Nephron (organoid): ENCODE results near the gene KCNE4.

Experiments
- H3K27ac Mint-ChIP-seq, 3 experiments: 2 replicates each; pipeline ENCODE4 v1.8.0; 2020; ENCODE audit warnings: mixed read lengths in 3 of 3, mild to moderate bottlenecking in 2 of 3, moderate library complexity in 1 of 3
- H3K27me3 Mint-ChIP-seq: 2 replicates; pipeline ENCODE4 v1.8.0; 2021; ENCODE audit warnings: low read depth, mild to moderate bottlenecking, moderate library complexity, mixed read lengths
- H3K36me3 Mint-ChIP-seq: 2 replicates; pipeline ENCODE4 v1.8.0; 2020; ENCODE audit warnings: low read depth, mixed read lengths
- H3K4me1 Mint-ChIP-seq: 2 replicates; pipeline ENCODE4 v1.8.0; 2020; ENCODE audit warnings: mixed read lengths
- H3K4me3 Mint-ChIP-seq, 3 experiments: 2 replicates each; pipeline ENCODE4 v1.8.0; 2020; ENCODE audit warnings: mild to moderate bottlenecking in 3 of 3, mixed read lengths in 3 of 3, moderate library complexity in 2 of 3
- H3K9me3 Mint-ChIP-seq: 2 replicates; pipeline ENCODE4 v1.8.0; 2020; ENCODE audit warnings: mixed read lengths
- TF ChIP-seq, protein P1 (sequence below), 3 experiments: fragments of 200-600 bp; sonication (generic); IDR thresholded peaks; one replicate each; pipeline ENCODE4 v1.5.0; 2021; ENCODE audit warnings: antibody characterized with exemption in 3 of 3; ENCODE audit not compliant: unreplicated experiment in 3 of 3

KCNE4 gene

DNA sequence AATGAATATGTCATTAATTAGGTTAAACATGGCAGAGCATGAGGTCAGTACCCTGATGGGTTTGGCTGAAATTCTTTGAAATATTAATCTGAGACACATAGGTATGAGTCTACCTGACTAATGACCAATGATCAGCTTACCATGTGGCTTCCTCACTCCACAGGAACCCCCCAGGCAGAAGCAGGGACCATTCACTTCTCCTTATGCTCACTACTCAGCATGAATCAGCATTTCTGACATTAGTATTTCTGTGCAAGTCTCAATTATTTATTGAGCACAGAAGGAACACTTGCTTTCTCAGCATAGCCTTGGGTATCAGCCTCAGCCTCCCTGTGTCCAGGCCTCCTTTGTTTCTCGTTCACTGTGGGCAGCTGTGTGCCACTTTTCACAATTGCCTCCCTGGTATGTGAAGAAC lies 9.3 kb upstream of the KCNE4 start:
- TF ChIP-seq, protein P1, sequence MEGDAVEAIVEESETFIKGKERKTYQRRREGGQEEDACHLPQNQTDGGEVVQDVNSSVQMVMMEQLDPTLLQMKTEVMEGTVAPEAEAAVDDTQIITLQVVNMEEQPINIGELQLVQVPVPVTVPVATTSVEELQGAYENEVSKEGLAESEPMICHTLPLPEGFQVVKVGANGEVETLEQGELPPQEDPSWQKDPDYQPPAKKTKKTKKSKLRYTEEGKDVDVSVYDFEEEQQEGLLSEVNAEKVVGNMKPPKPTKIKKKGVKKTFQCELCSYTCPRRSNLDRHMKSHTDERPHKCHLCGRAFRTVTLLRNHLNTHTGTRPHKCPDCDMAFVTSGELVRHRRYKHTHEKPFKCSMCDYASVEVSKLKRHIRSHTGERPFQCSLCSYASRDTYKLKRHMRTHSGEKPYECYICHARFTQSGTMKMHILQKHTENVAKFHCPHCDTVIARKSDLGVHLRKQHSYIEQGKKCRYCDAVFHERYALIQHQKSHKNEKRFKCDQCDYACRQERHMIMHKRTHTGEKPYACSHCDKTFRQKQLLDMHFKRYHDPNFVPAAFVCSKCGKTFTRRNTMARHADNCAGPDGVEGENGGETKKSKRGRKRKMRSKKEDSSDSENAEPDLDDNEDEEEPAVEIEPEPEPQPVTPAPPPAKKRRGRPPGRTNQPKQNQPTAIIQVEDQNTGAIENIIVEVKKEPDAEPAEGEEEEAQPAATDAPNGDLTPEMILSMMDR (IDR thresholded peaks at IDR 0.05; ENCODE audit: unreplicated experiment in 3 of 3), result no peak
- Mint-ChIP-seq H3K4me1 (peaks cover 9% of the 10 kb centered on the region), H3K4me3 (no peak overlapping the region), H3K9me3 (peaks cover 2% of the 10 kb centered on the region), H3K27ac (peak overlapping the region in 2 of 3 experiments; percentile 58 to 81), H3K27me3 (no peaks in the 10 kb centered on the region), H3K36me3 (no peaks in the 10 kb centered on the region)

DNA sequence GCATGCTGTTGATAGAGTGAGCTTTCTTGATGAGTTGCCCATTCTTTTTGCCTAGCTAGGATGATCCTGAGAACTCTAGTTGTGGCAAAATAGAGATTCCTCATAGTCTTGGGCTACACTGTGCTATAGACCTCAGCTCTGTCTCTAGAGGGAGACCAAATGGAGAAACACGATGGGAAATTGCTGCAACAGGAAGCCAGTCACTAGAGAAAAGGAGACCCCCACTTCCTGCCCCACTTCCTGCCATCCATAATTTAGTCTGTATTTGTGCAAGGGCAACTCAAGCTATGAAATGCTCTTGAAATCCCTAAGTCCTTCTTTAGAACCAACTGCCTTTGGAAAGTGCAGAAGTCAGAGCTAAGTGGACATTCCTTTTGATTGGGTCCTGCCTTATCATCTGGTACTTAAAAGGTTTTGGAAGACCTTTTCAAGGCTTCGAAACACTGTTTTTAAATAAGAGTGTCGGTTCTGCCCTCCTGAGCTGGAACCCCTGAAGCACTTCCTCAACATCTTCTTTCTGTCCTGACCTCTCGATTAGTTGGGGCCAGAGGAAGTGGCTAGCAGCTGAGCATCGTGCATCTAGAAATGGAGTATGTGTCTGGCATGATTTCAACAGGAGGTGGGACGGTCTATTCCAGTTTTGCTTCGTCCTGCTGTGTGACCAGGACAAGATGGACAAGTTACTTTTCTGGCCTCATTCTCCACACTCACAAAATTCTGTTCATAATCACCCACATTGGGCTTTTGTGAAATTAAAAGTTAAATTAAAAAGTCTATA lies 8.6 kb upstream of the KCNE4 start:
- Mint-ChIP-seq H3K4me1 (peaks cover 11% of the 10 kb centered on the region), H3K4me3 (no peak overlapping the region), H3K36me3 (no peaks in the 10 kb centered on the region), H3K27ac (peak overlapping the region in 2 of 3 experiments; percentile 58 to 81), H3K9me3 (peaks cover 2% of the 10 kb centered on the region), H3K27me3 (no peaks in the 10 kb centered on the region)
- TF ChIP-seq, protein P1 (IDR thresholded peaks at IDR 0.05; ENCODE audit: unreplicated experiment in 3 of 3), result no peak

DNA sequence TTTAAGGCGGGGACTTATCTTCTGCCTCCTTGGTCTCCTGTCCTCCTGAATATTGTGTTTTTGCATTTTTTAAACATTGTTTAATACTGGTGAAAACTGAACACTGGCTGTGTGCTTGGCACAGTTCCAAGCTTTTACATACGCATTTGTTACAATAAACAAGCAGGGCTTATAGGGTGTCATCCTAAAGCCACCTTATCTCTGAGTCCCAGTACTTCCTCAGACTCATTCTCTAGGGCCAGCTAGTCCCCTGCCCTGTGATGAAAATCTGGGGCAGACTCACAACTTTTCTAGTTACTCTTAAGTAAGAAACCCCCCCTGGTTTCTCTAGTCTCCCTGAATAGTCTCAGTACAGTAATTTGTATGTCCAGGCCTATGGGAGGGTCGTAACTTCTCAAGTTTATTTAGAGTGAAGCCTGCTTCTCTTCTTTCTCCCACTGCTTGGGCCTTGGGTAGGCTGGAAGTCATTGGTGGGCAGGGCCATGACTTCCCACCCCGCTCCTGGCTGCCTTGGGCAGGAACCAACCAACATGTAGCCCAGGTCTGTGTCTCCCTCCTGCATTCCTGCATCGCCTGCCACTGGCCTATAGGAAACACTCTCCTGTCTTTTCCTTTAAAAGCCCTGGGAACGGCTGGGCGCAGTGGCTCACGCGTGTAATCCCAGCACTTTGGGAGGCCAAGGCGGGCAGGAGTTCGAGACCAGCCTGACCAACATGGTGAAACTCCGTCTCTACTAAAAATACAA lies 7.7 kb upstream of the KCNE4 start:
- H3K4me1 Mint-ChIP-seq, result peaks cover 15% of the 10 kb centered on the region

DNA sequence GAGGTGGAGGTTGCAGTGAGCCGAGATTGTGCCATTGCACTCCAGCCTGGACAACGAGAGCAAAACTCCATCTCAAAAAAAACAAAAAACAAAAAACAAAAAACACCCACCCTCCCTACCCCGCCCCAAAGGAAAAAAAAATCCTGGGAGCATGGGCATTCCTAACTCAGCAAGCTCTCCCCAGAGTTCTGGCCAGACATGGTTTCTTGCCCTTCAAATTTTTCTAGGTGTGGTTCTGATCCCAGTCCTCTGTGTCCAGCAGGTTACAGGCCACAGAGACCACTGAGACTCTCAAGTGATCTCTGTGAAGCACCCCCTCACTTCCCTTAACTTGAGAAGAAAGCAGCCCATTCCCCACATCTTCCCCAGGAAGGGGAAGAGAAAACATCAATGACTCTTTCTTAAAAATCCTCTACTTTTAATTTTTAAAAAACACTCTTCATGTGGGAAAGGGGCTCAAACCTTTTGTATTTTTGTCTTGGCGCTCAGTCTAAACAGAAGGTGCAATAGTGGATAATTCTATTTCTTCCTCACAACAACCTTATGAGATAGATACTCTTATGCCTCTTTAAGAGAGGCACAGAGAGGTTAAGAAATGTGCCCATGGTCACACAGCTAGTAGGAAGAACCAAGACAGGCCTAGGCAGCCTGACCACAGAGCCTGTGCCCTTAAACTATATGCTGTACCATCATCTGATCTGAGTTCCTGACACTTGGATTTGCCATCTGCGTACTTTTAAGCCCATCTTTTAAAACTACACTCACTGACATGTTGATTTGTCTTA lies 6.9 kb upstream of the KCNE4 start:
- H3K9me3 Mint-ChIP-seq, result peaks cover 2% of the 10 kb centered on the region
- H3K4me1 Mint-ChIP-seq, result peaks cover 18% of the 10 kb centered on the region
- H3K27me3 Mint-ChIP-seq, result no peaks in the 10 kb centered on the region

More for the DNA sequence above, 7.7 kb upstream of the KCNE4 start:
- H3K27me3 Mint-ChIP-seq, result no peaks in the 10 kb centered on the region
- peak overlapping the region in 1 of 3 experiments; percentile 52 for H3K27ac Mint-ChIP-seq
- no peak overlapping the region for H3K4me3 Mint-ChIP-seq
- TF ChIP-seq, protein P1 (IDR thresholded peaks at IDR 0.05; ENCODE audit: unreplicated experiment in 3 of 3), result no peak
- H3K36me3 Mint-ChIP-seq, result no peaks in the 10 kb centered on the region
- H3K9me3 Mint-ChIP-seq, result peaks cover 2% of the 10 kb centered on the region

DNA sequence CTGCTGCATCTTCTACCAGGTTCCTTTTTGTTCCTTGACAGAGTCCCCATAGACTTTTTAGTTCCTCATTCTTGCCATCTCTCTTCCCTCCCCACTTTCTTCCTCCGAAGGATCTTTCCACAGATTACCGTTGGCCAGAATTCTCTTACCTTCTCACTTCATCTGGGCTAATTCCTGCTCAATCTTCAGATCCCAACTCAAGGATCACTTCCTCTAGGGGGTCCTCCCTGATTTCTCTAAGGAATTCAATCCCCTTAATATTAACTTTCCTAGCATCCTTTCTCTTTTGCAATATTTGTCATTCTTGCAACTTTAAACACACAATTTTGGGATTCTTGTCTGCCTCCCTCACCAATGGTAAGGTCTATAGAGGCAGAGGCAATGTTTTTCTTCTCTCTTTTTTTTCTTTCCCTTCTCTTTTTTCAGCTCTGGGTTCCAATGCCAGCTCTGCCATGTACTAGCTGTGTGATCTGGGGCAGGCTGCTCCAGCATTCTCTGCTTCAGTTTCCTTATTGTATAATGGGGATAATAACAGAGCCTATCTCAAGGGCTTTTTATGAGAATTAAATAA lies 5.4 kb upstream of the KCNE4 start:
- no peak overlapping the region for H3K4me3 Mint-ChIP-seq

More for the DNA sequence above, 6.9 kb upstream of the KCNE4 start:
- H3K27ac Mint-ChIP-seq, result no peak overlapping the region
- H3K36me3 Mint-ChIP-seq, result no peaks in the 10 kb centered on the region
- H3K4me3 Mint-ChIP-seq, result no peak overlapping the region
- TF ChIP-seq, protein P1 (IDR thresholded peaks at IDR 0.05; ENCODE audit: unreplicated experiment in 3 of 3), result no peak

More for the DNA sequence above, 5.4 kb upstream of the KCNE4 start:
- Mint-ChIP-seq H3K27me3 (no peaks in the 10 kb centered on the region), H3K9me3 (peaks cover 2% of the 10 kb centered on the region), H3K36me3 (no peaks in the 10 kb centered on the region), H3K4me1 (peaks cover 23% of the 10 kb centered on the region), H3K27ac (peak overlapping the region in 1 of 3 experiments; percentile 6)
- TF ChIP-seq, protein P1 (IDR thresholded peaks at IDR 0.05; ENCODE audit: unreplicated experiment in 3 of 3), result no peak
